ENCODE results near the gene ACP2. TPM values are rescaled to one million over a fixed set of nuclear protein-coding genes. Genes with fewer than 3 reads are reported as not detected.

ACP2 gene
- total and polyA plus RNA-seq, 9 of the 15 experiments (the other 6 are each of a cell fraction or from before 2014, with no cell fraction given): 1.9 to 20.0 (median 11.6) TPM

- WGBS (ENCODE audit: insufficient coverage, low coverage, missing lambda C conversion rate): 6% methylated on average over 4 of the region's 4 CpGs
- Histone ChIP-seq H3K36me3 (ENCODE audit: control insufficient read depth, insufficient read depth, low read length) (peaks cover 6% of the 10 kb centered on the region; the same call in 2 of the 3 replicates), H3K9ac (ENCODE audit: insufficient read depth in 1 of 2, low read depth in 2 of 2, low read length in 2 of 2) (peak overlapping the region in 1 of 2 experiments; percentile 18; a peak in 2 of 4 replicates), H3K4me1 (replicated peaks in 1 of 2; ENCODE audit: control insufficient read depth in 2 of 2, insufficient read depth in 2 of 2, low read length in 2 of 2) (peaks cover 43 to 49% of the 10 kb centered on the region in 2 experiments), H3K9me1 (ENCODE audit: control insufficient read depth, insufficient read depth, low read length) (peaks cover 5% of the 10 kb centered on the region), H3K27ac (ENCODE audit: extremely low read depth, low read depth, low read length) (peak overlapping the region; percentile 71), H3K27me3 (ENCODE audit: control insufficient read depth in 2 of 2, insufficient read depth in 2 of 2, low read length in 2 of 2) (no peaks in the 10 kb centered on the region), H4K20me1 (replicated peaks; ENCODE audit: control insufficient read depth, insufficient read depth, low read length) (no peaks in the 10 kb centered on the region), H3K4me2 (ENCODE audit: insufficient read depth, low read length) (peak overlapping the region; percentile 21; the same call in 1 of the 2 replicates), H3K79me2 (ENCODE audit: control insufficient read depth, insufficient read depth, low read length) (no peaks in the 10 kb centered on the region), H3K4me3 (no peak overlapping the region), H2AFZ (ENCODE audit: low read depth, low read length) (peak overlapping the region; percentile 65), H3K9me3 (replicated peaks; ENCODE audit: control insufficient read depth, insufficient read depth, low read depth, low read length) (no peaks in the 10 kb centered on the region)
- DNase-seq (ENCODE audit: extremely low read depth in 1 of 4, low spot score in 3 of 4): peak in 1 of 4 experiments; percentile 55
- ChIA-PET POLR2A (interaction anchor here (1.2 to 1.9 kb wide), 4 partner anchors 12 to 81 kb away, joined by 3 to 6 read pairs (median 4); partner anchors contain the start of gene ACP2), CTCF (ENCODE audit: low intra/inter-chr PET ratio) (no interaction called here)
- FAIRE-seq: peak; percentile 23
- in situ Hi-C loops (cut with MboI) (no loop called here), intact Hi-C loops (cut with micrococcal nuclease) (no loop called here)
- no TSS peak for BruUV-seq (replicated peaks)
- TF ChIP-seq ZNF639 (CRISPR knock-in tag; conservative IDR thresholded peaks at IDR 0.05 in 1 of 2, IDR thresholded peaks at IDR 0.05 in 1 of 2) (peak in 1 of 2 experiments; percentile 41; a peak in 2 of 4 replicates), ZNF609 (CRISPR knock-in tag; IDR thresholded peaks at IDR 0.05; ENCODE audit: borderline replicate concordance) (no peak), CCNT2 (IDR thresholded peaks at IDR 0.05; ENCODE audit: borderline replicate concordance, extremely low read depth, insufficient read length, low read depth, low read length) (no peak), MECOM (CRISPR knock-in tag; IDR thresholded peaks at IDR 0.05) (0 out of 2 replicates have a peak, but pooled peaks have one; percentile 9), ZNF766 (CRISPR knock-in tag; conservative IDR thresholded peaks at IDR 0.05) (no peak), USF1 (CRISPR knock-in tag; IDR thresholded peaks at IDR 0.05) (0 out of 2 replicates have a peak, but pooled peaks have one; percentile 5), RBFOX2 (IDR thresholded peaks at IDR 0.05; ENCODE audit: low read depth, low read length) (no peak)
- no peak for ATAC-seq
Measured at GRCh38 chr11:47264521-47264920, 15.9 kb upstream of the ACP2 start.

Data from K562 (cell line).